K562 (cell line): Measurements from ENCODE around the gene ERP29. TPM values are rescaled to one million over a fixed set of nuclear protein-coding genes. Genes with fewer than 3 reads are reported as not detected.

ENCODE experiments used
- CTCFL ChIP-seq: IDR thresholded peaks from 2 replicates; pipeline ENCODE4 v1.6.1; 2011; ENCODE audit warnings: borderline replicate concordance, low read depth, mild to moderate bottlenecking, moderate library complexity, low read length; ENCODE audit not compliant: insufficient read depth, poor library complexity, severe bottlenecking
- CXXC5 ChIP-seq: fragments of 250-450 bp; sonication (Bioruptor Pico); IDR thresholded peaks from 2 replicates; pipeline ENCODE4 v1.8.0; 2022; ENCODE audit warnings: inconsistent platforms, mild to moderate bottlenecking, moderate library complexity
- DEAF1 ChIP-seq: fragments of 450-650 bp; formaldehyde crosslinking; IDR thresholded peaks from 2 replicates; pipeline ENCODE4 v1.4.0; 2020; ENCODE audit warnings: mild to moderate bottlenecking, moderate library complexity
- EP400 ChIP-seq: fragments of 450-650 bp; IDR thresholded peaks from 2 replicates; pipeline ENCODE4 v1.6.1; 2017; ENCODE audit warnings: antibody characterized with exemption, mild to moderate bottlenecking, moderate library complexity
- GABPA ChIP-seq: fragments of 200-800 bp; sonication (Bioruptor generic); conservative IDR thresholded peaks from 2 replicates; pipeline ENCODE4 v1.6.1; 2016; ENCODE audit warnings: low read depth, missing genetic modification characterization, missing compliant biosample characterization
- HMG20A ChIP-seq: fragments of 450-650 bp; formaldehyde crosslinking; conservative IDR thresholded peaks from 2 replicates; pipeline ENCODE4 v1.4.0; 2020; ENCODE audit warnings: mild to moderate bottlenecking, mixed read lengths
- HNRNPUL1 ChIP-seq: fragments of 200-400 bp; formaldehyde crosslinking; IDR thresholded peaks from 2 replicates; pipeline ENCODE4 v1.6.1; 2017; ENCODE audit warnings: low read length
- JUNB ChIP-seq: fragments of 450-650 bp; formaldehyde crosslinking; conservative IDR thresholded peaks from 2 replicates; pipeline ENCODE4 v1.4.0; 2020; ENCODE audit warnings: mild to moderate bottlenecking
- KDM2B ChIP-seq: fragments of 250-450 bp; sonication (Bioruptor Pico); IDR thresholded peaks from 2 replicates; pipeline ENCODE4 v1.8.0; 2021; ENCODE audit warnings: mild to moderate bottlenecking, moderate library complexity
- RBFOX2 ChIP-seq: fragments of 200-400 bp; formaldehyde crosslinking; IDR thresholded peaks from 2 replicates; pipeline ENCODE4 v1.6.1; 2017; ENCODE audit warnings: low read depth, mild to moderate bottlenecking, low read length, moderate library complexity
- RBM14 ChIP-seq: fragments of 200-400 bp; formaldehyde crosslinking; IDR thresholded peaks from 2 replicates; pipeline ENCODE4 v1.6.1; 2018; ENCODE audit warnings: low read depth, mild to moderate bottlenecking, low read length, moderate library complexity, borderline replicate concordance; ENCODE audit not compliant: insufficient read depth
- RNF219 ChIP-seq: fragments of 250-450 bp; sonication (Bioruptor Pico); IDR thresholded peaks from 2 replicates; pipeline ENCODE4 v1.5.0; 2022; ENCODE audit warnings: mild to moderate bottlenecking
- SIN3B ChIP-seq: fragments of 450-650 bp; IDR thresholded peaks from 2 replicates; pipeline ENCODE4 v1.6.1; 2017; ENCODE audit warnings: low read depth, mild to moderate bottlenecking, moderate library complexity
- SRF ChIP-seq, 2 experiments: fragments of 250-450, 450-650 bp in 1 of 2; sonication (Bioruptor Pico) in 1 of 2; sonication (generic) in 1 of 2; formaldehyde crosslinking; IDR thresholded peaks; 2 replicates each; pipeline versions ENCODE4 v1.5.0 to v1.5.1; 2020 to 2022; ENCODE audit warnings: mild to moderate bottlenecking in 1 of 2, missing genetic modification reagents in 1 of 2
- SRSF7 ChIP-seq: fragments of 200-400 bp; formaldehyde crosslinking; optimal IDR thresholded peaks from 2 replicates; pipeline ENCODE3; 2017; ENCODE audit warnings: mild to moderate bottlenecking, low read depth, low read length
- STAT5A ChIP-seq: IDR thresholded peaks from 2 replicates; pipeline ENCODE4 v1.6.1; 2012; ENCODE audit warnings: low read length, inconsistent platforms, borderline replicate concordance
- TFAP4 ChIP-seq: sonication (generic); formaldehyde crosslinking; IDR thresholded peaks from 2 replicates; pipeline ENCODE4 v1.8.0; 2022; ENCODE audit warnings: missing genetic modification reagents, mild to moderate bottlenecking, moderate library complexity, borderline replicate concordance
- U2AF2 ChIP-seq: fragments of 200-400 bp; formaldehyde crosslinking; optimal IDR thresholded peaks from 2 replicates; pipeline ENCODE3; 2017; ENCODE audit warnings: low read depth, mild to moderate bottlenecking, low read length
- XRCC3 ChIP-seq: fragments of 450-650 bp; IDR thresholded peaks from 2 replicates; pipeline ENCODE4 v1.6.1; 2017; ENCODE audit warnings: mild to moderate bottlenecking, moderate library complexity
- ZNF778 ChIP-seq: fragments of 450-650 bp; formaldehyde crosslinking; IDR thresholded peaks from 2 replicates; pipeline ENCODE4 v1.4.0; 2020; ENCODE audit warnings: mild to moderate bottlenecking, moderate library complexity
- ZNF780A ChIP-seq: fragments of 250-450 bp; sonication (Bioruptor Pico); IDR thresholded peaks from 2 replicates; pipeline ENCODE4 v1.5.0; 2021; ENCODE audit warnings: mild to moderate bottlenecking
- polyA plus RNA-seq, 8 experiments: library from polyadenylated mRNA; depleted of rRNA in 4 of 8; stranded (reverse) in 5 of 8; unstranded in 3 of 8; fragments of >200 nt; fragmentation: Nextera tagmentation in 2 of 8; fragmentation: Illumina TruSeq in 1 of 8; extraction: Ambion mirVana in 2 of 8; extraction: Trizol in 1 of 8; gene quantifications; 2 replicates each; pipeline versions ENCODE4 v1.2.1 to v1.2.3, GENCODE V29; 2011 to 2014; ENCODE audit warnings: inconsistent platforms in 1 of 8, missing spikeins in 1 of 8
- total RNA-seq, 7 experiments: library from RNA; depleted of rRNA in 6 of 7; stranded (reverse); fragments of >200 nt in 6 of 7; fragmentation: Illumina TruSeq in 2 of 7; extraction: Trizol in 2 of 7; gene quantifications; 2 replicates each; pipeline versions ENCODE4 v1.2.1 to v1.2.3, GENCODE V29; 2011 to 2021; ENCODE audit warnings: low replicate concordance in 1 of 7

ERP29 gene
- total and polyA plus RNA-seq, 9 of the 15 experiments (the other 6 are each of a cell fraction or from before 2014, with no cell fraction given): 42.4 to 146 (median 111) TPM

GRCh38 chr12:112005419-112006395 is 7.5 kb upstream of the ERP29 start (continued):
- TF ChIP-seq RNF219 (CRISPR knock-in tag) (no peak), U2AF2 (no peak), EP400 (peak; percentile 45; the same call in 1 of the 2 replicates), SRSF7 (no peak), SRF (CRISPR knock-in tag; IDR thresholded peaks at IDR 0.05) (no peak), HNRNPUL1 (no peak), RBM14 (no peak), HMG20A (no peak), JUNB (CRISPR knock-in tag) (0 out of 2 replicates have a peak, but pooled peaks have one; percentile 24), XRCC3 (no peak), GABPA (no peak), DEAF1 (no peak), CXXC5 (CRISPR knock-in tag) (0 out of 2 replicates have a peak, but pooled peaks have one; percentile 9), RBFOX2 (no peak), TFAP4 (CRISPR knock-in tag) (peak; percentile 70), SIN3B (no peak), ZNF780A (CRISPR knock-in tag) (no peak), STAT5A (no peak), ZNF778 (CRISPR knock-in tag) (no peak), CTCFL (no peak), KDM2B (CRISPR knock-in tag) (no peak)
